NAMALWA (cell line): Measurements from ENCODE around the gene VPS26B.
A peak's percentile ranks its signal among the peaks of the same experiment; 100 is the strongest.

Source experiments
- DNase-seq: peaks from one replicate; pipeline ENCODE4 v3.0.0-alpha.2; 2015; ENCODE audit warnings: low spot score

The VPS26B gene

GRCh38 chr11:134257101-134257500, 32.6 kb downstream of the VPS26B start:
- no peak for DNase-seq

GRCh38 chr11:134258577-134258976, 34.1 kb downstream of the VPS26B start:
- no peak for DNase-seq

- no peak for DNase-seq
Observed at GRCh38 chr11:134260503-134260902, 36.0 kb downstream of the VPS26B start.

GRCh38 chr11:134260983-134261382, 36.5 kb downstream of the VPS26B start:
- no peak for DNase-seq

GRCh38 chr11:134261626-134262488, 37.4 kb downstream of the VPS26B start:
- DNase-seq: peak; percentile 56

GRCh38 chr11:134264966-134265764, 40.7 kb downstream of the VPS26B start:
- DNase-seq: no peak

GRCh38 chr11:134266440-134266839, 42.0 kb downstream of the VPS26B start:
- DNase-seq: no peak

- no peak for DNase-seq
Observed at GRCh38 chr11:134266841-134267251, 42.4 kb downstream of the VPS26B start.

- DNase-seq: no peak
Observed at GRCh38 chr11:134267461-134267860, 43.0 kb downstream of the VPS26B start.

GRCh38 chr11:134267966-134268365, 43.5 kb downstream of the VPS26B start:
- no peak for DNase-seq

GRCh38 chr11:134270250-134270714, 45.8 kb downstream of the VPS26B start:
- DNase-seq: peak; percentile 18

- no peak for DNase-seq
Observed at GRCh38 chr11:134271978-134272377, 47.5 kb downstream of the VPS26B start.

GRCh38 chr11:134272381-134273316, 48.2 kb downstream of the VPS26B start:
- DNase-seq: no peak

- no peak for DNase-seq
Observed at GRCh38 chr11:134273317-134273712, 48.8 kb downstream of the VPS26B start.

- no peak for DNase-seq
Observed at GRCh38 chr11:134275188-134275533, 50.7 kb downstream of the VPS26B start.

GRCh38 chr11:134275534-134276395, 51.3 kb downstream of the VPS26B start, which contains the start of gene GLB1L3:
Gene GLB1L3, plus strand, starts transcription at chr11:134276379. Its CDS starts 362 bp downstream, at chr11:134276741.
- no peak for DNase-seq

- DNase-seq: no peak
Observed at GRCh38 chr11:134276396-134277182, 52.1 kb downstream of the VPS26B start.

- no peak for DNase-seq
Observed at GRCh38 chr11:134277183-134278001, 52.9 kb downstream of the VPS26B start.

- DNase-seq: no peak
Observed at GRCh38 chr11:134278356-134278755, 53.9 kb downstream of the VPS26B start.
